Endodermal cell (in vitro differentiated cells): ENCODE results near the gene CTCFL. TPM values are rescaled to one million over a fixed set of nuclear protein-coding genes. Genes with fewer than 3 reads are reported as not detected.

ENCODE experiments used
- DNase-seq: peaks from one replicate; pipeline ENCODE4 v3.0.0-alpha.2; 2017
- H3K27ac ChIP-seq: 2 replicates; pipeline ENCODE4 v1.5.1; 2013; ENCODE audit warnings: mild to moderate bottlenecking, low read depth, low read length, moderate library complexity
- H3K27me3 ChIP-seq: 2 replicates; pipeline ENCODE4 v1.6.1; 2013; ENCODE audit warnings: mild to moderate bottlenecking, low read length, moderate library complexity; ENCODE audit not compliant: insufficient read depth, control insufficient read depth, poor library complexity, severe bottlenecking
- H3K36me3 ChIP-seq: 2 replicates; pipeline ENCODE4 v1.7.0; 2013; ENCODE audit warnings: mild to moderate bottlenecking, low read length, moderate library complexity; ENCODE audit not compliant: control insufficient read depth, insufficient read depth
- H3K4me1 ChIP-seq: one replicate; pipeline ENCODE4 v1.7.0; 2013; ENCODE audit warnings: low read length; ENCODE audit not compliant: control insufficient read depth, insufficient read depth
- H3K4me3 ChIP-seq: 2 replicates; pipeline ENCODE4 v1.5.1; 2013; ENCODE audit warnings: mild to moderate bottlenecking, low read length, moderate library complexity
- H3K9ac ChIP-seq: 2 replicates; pipeline ENCODE4 v1.6.1; 2013; ENCODE audit warnings: mild to moderate bottlenecking, low read length, moderate library complexity; ENCODE audit not compliant: poor library complexity, severe bottlenecking; ENCODE audit errors: extremely low read depth
- H3K9me3 ChIP-seq: 2 replicates; pipeline ENCODE4 v1.6.1; 2013; ENCODE audit warnings: mild to moderate bottlenecking, low read length, moderate library complexity; ENCODE audit not compliant: control insufficient read depth
- H3K27ac Mint-ChIP-seq: 2 replicates; pipeline ENCODE4 v1.8.0; 2020; ENCODE audit warnings: mixed read lengths
- H3K27me3 Mint-ChIP-seq: 2 replicates; pipeline ENCODE4 v1.8.0; 2021; ENCODE audit warnings: mild to moderate bottlenecking, mixed read lengths; ENCODE audit not compliant: insufficient read depth
- H3K36me3 Mint-ChIP-seq: 2 replicates; pipeline ENCODE4 v1.8.0; 2020; ENCODE audit warnings: low read depth, mixed read lengths
- H3K4me1 Mint-ChIP-seq: 2 replicates; pipeline ENCODE4 v1.8.0; 2020; ENCODE audit warnings: mixed read lengths
- H3K4me3 Mint-ChIP-seq: 2 replicates; pipeline ENCODE4 v1.8.0; 2020; ENCODE audit warnings: mild to moderate bottlenecking, moderate library complexity, mixed read lengths
- H3K9me3 Mint-ChIP-seq: 2 replicates; pipeline ENCODE4 v1.8.0; 2020; ENCODE audit warnings: mild to moderate bottlenecking, mixed read lengths
- WGBS, 2 experiments: methylation state at CpG; one replicate each; pipeline versions ENCODE4 v1.1.5 to v1.1.7; 2013; ENCODE audit warnings: missing lambda C conversion rate in 2 of 2, mixed read lengths in 1 of 2; ENCODE audit not compliant: insufficient coverage in 1 of 2, insufficient read length in 1 of 2; 5-methylcytosine and 5-hydroxymethylcytosine counted together
- total RNA-seq, 2 donors: library from RNA; stranded (reverse); fragmentation: NEBNext Ultra II Directional in 1 of 2; extraction: Animal tissue kit (Norgen Biotek cat#: 25700) in 1 of 2; gene quantifications; 2 replicates in 1 of 2; 3 replicates in 1 of 2; pipeline ENCODE4 v1.2.1, GENCODE V29; 2021
- TF ChIP-seq, protein P1 (sequence below): fragments of 200-600 bp; sonication (generic); conservative IDR thresholded peaks from 2 replicates; pipeline ENCODE4 v1.5.0; 2021; ENCODE audit warnings: antibody characterized with exemption, mild to moderate bottlenecking

The CTCFL gene
- total RNA-seq, 2 donors from 2014 or later, result 0.33 to 1.4 TPM

- no peaks in the 10 kb centered on the region for H3K9me3 Mint-ChIP-seq
- H3K4me1 Mint-ChIP-seq, result peaks cover 24% of the 10 kb centered on the region
- Histone ChIP-seq H3K4me1 (peaks cover 14% of the 10 kb centered on the region), H3K36me3 (no peaks in the 10 kb centered on the region), H3K9ac (no peak overlapping the region), H3K27ac (no peak overlapping the region), H3K27me3 (no peaks in the 10 kb centered on the region), H3K4me3 (no peak overlapping the region), H3K9me3 (no peaks in the 10 kb centered on the region)
- no peaks in the 10 kb centered on the region for H3K27me3 Mint-ChIP-seq
- 49 to 62% methylated on average over 6 to 17 of the region's 17 CpGs for WGBS, 2 experiments
- no peak overlapping the region for H3K27ac Mint-ChIP-seq
- H3K4me3 Mint-ChIP-seq, result no peak overlapping the region
- no peaks in the 10 kb centered on the region for H3K36me3 Mint-ChIP-seq
- TF ChIP-seq, protein P1, sequence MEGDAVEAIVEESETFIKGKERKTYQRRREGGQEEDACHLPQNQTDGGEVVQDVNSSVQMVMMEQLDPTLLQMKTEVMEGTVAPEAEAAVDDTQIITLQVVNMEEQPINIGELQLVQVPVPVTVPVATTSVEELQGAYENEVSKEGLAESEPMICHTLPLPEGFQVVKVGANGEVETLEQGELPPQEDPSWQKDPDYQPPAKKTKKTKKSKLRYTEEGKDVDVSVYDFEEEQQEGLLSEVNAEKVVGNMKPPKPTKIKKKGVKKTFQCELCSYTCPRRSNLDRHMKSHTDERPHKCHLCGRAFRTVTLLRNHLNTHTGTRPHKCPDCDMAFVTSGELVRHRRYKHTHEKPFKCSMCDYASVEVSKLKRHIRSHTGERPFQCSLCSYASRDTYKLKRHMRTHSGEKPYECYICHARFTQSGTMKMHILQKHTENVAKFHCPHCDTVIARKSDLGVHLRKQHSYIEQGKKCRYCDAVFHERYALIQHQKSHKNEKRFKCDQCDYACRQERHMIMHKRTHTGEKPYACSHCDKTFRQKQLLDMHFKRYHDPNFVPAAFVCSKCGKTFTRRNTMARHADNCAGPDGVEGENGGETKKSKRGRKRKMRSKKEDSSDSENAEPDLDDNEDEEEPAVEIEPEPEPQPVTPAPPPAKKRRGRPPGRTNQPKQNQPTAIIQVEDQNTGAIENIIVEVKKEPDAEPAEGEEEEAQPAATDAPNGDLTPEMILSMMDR, result no peak
- no peak for DNase-seq
Measured at GRCh38 chr20:57469418-57470211, 55.3 kb downstream of the CTCFL start.

DNA sequence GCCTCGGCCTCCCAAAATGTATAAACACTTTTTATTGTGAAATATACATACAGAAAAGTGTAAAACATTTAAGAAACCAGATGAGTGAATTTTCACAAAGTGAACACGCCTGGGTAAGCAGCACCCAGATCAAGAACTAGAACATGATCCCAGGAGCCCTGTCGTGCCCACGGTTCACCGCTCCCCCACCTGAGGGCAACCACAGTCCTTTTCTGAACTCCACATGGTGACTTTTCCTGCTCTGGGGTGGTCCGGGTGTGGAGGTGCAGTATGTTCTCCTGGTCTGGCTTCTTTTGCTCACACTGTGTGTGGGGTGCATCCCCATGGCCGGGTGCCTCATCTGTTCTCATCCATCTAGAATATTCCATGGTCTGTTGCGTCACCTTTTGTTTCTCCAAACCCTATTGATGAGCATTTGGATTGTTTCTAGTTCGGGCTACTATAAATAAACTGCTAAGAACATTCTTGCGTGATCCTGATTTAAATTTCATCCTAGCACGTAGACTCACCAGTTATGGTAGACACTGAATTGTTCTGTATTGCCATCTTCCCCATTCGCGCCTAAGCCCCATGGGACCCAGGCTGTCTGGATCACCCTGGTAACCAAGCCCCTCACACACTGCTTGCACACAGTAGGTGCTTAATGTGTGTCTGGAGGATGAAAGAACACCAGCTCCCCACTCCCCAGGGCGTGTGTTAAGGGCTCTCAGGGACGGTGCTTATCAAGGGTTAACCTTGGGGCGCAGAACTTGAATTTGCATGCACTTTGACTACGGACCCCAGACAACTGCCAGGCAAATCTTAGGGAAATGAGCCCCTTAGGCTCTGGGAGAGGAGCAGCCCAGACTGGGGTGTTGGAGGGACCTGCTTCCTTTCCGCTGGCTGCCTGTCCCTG, 56.2 kb downstream of the CTCFL start:
- Mint-ChIP-seq H3K4me3 (no peak overlapping the region), H3K4me1 (peaks cover 24% of the 10 kb centered on the region)

DNA sequence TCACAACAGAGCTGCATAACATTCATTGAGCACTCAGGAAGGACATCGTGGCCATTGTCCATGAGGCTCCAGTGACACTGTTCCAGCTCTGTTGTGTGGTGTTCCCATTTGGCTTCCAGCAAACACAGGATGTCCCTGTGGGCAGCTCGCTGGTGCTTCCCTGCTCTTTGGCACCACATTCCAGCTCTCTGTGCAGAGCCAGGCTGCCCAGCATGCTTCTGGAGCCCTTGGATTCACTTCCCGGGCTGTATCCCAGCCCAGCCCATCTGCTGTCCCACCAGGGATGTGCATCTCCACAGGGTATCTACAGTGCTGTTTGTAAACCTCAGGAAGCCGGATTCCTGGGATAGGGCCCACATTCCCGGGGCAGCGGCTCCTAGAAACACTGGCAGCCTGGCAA, 57.2 kb downstream of the CTCFL start:
- peaks cover 22% of the 10 kb centered on the region for H3K4me1 Mint-ChIP-seq
- DNase-seq, result no peak

More for the DNA sequence above, 56.2 kb downstream of the CTCFL start:
- Mint-ChIP-seq H3K9me3 (no peaks in the 10 kb centered on the region), H3K27me3 (no peaks in the 10 kb centered on the region), H3K27ac (no peak overlapping the region), H3K36me3 (no peaks in the 10 kb centered on the region)
- H3K27me3 ChIP-seq, result no peaks in the 10 kb centered on the region
- no peaks in the 10 kb centered on the region for H3K36me3 ChIP-seq
- 88 to 90% methylated on average over 11 to 18 of the region's 18 CpGs for WGBS, 2 experiments
- H3K4me3 ChIP-seq, result no peak overlapping the region
- no peak for DNase-seq
- H3K27ac ChIP-seq, result no peak overlapping the region
- TF ChIP-seq, protein P1, result no peak
- H3K9me3 ChIP-seq, result no peaks in the 10 kb centered on the region
- H3K4me1 ChIP-seq, result peaks cover 14% of the 10 kb centered on the region
- H3K9ac ChIP-seq, result no peak overlapping the region

More for the DNA sequence above, 57.2 kb downstream of the CTCFL start:
- no peak overlapping the region for H3K4me3 ChIP-seq
- Mint-ChIP-seq H3K4me3 (no peak overlapping the region), H3K27me3 (no peaks in the 10 kb centered on the region), H3K27ac (no peak overlapping the region), H3K36me3 (no peaks in the 10 kb centered on the region), H3K9me3 (no peaks in the 10 kb centered on the region)
- WGBS, 2 experiments, result 62 to 76% methylated on average over 6 of the region's 6 CpGs
- H3K9ac ChIP-seq, result no peak overlapping the region
- H3K27ac ChIP-seq, result no peak overlapping the region
- TF ChIP-seq, protein P1, result no peak
- no peaks in the 10 kb centered on the region for H3K9me3 ChIP-seq
- H3K36me3 ChIP-seq, result no peaks in the 10 kb centered on the region
- peaks cover 14% of the 10 kb centered on the region for H3K4me1 ChIP-seq
- no peaks in the 10 kb centered on the region for H3K27me3 ChIP-seq
